GM18870 (cell line): Measurements from ENCODE around the gene GDNF.
"Not testable (repeated sequence)": the region's sequence is repeated elsewhere in the genome, so short reads cannot be mapped to it uniquely, and the experiment has no call there.

Source experiments
- ATAC-seq: cut with Tn5 transposase; IDR thresholded peaks from one replicate; pipeline ENCODE4 v1.9.1; 2021; ENCODE audit warnings: moderate library complexity; ENCODE audit not compliant: unreplicated experiment

GDNF gene

DNA sequence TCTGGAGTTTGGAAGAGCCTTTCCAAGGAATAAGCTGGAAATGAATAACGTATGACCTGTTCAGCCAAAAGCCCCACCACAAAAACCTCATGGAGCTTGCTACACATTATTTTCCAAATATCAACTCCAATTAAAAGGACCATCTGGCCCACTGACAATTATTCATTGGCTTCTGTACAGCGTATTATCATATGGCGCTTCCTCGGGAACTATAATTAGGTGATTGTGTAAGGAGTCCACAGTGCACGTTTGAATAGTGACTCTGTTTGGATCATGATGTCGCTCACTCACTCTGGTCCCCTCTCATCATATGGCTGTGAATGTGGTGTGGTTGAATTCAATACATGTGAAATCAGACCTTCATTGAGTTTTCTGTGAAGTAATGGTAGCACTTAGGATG, 52.1 kb downstream of the GDNF start:
- no peak for ATAC-seq

DNA sequence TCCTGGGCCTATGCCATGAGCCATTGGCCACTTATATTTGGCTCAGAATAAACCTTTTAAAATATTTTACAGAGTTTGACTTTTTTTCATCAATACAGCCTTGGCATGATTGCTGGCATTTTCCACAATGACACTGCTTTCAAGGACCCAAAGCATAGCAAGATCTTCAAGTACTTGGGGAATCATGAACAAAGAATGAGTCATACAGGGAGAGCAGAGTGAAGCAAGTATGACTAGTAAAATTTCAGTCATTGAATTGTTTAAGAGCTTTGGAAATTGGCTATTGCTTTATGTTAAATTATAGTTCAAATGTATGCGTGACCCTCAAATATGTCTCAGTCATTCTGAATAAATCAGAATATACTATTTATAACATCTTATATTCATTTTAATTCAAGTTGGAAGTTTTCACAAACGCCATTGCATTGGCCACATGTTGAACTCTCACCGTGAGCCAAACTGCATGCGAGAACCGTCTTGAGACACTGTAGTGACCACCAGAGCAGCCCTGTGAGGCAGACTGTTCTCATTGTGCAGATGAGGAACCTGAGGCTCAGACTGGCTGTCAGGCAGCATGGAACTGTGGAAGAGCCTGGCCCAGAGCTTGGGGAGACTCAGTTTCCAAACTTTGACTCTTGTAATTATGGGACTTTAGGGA, 52.9 kb downstream of the GDNF start:
- peak; percentile 57 for ATAC-seq

DNA sequence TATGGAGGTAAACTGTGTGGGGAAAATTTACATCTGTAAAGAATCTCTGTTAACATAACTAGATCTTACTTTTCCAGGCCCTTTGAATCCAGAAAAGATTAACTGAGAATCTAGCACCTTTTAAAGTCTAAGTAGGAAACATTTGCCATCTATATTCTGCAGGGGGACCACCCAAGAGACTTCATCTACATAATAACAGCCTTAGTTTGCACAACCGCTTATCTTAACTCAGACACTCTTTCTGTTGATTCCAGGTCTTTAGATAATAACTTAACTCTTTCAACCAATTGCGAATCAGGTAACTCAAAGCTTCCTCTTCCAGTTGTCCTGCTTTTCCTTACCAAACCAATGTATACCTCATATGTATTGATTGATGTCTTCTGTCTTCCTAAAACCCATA, 53.4 kb downstream of the GDNF start:
- no peak for ATAC-seq

DNA sequence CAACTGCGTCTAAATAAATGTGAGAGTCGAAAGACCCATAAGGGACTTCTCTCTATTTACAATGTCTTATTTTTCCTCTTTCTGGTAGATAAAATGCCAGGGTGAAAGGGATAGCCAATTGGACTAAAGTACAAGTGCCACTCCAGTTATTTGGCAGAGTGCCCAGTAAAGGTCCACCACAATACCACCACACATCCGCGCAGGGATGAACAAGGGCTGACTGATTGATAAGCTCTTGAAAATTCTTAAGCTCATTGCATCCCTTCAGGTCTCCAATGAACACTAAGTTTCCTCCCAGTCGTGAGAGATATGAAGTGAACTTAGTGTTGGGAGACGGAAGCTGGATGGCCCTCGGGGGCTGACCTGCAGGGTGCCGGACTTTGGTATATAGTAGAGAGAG, 58.4 kb downstream of the GDNF start:
- not testable (repeated sequence) for ATAC-seq

GRCh38 chr5:37777432-37778130, 62.3 kb downstream of the GDNF start:
- ATAC-seq, result no peak

GRCh38 chr5:37776826-37777225, 63.0 kb downstream of the GDNF start:
- ATAC-seq, result no peak

- no peak for ATAC-seq
Observed at GRCh38 chr5:37774912-37775483, 64.8 kb downstream of the GDNF start.

DNA sequence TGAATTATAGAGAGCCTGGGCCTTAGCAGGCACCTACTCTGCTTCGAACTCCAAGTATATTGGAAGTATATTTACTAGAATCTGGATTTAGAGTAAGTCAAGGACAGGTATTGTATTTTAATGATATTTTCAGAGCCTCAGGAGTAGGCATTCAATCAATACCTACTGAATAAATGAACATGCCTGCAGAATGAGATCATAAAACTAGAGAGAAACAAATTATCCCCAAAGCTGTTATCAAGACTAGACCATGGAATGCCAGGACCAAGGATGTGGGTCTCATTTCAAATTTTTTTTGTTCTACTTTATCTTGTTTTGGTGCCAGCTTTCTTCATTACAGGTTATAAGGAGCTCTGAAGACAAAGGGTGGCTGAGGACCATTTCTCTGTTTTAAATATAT, 66.0 kb downstream of the GDNF start:
- no peak for ATAC-seq

DNA sequence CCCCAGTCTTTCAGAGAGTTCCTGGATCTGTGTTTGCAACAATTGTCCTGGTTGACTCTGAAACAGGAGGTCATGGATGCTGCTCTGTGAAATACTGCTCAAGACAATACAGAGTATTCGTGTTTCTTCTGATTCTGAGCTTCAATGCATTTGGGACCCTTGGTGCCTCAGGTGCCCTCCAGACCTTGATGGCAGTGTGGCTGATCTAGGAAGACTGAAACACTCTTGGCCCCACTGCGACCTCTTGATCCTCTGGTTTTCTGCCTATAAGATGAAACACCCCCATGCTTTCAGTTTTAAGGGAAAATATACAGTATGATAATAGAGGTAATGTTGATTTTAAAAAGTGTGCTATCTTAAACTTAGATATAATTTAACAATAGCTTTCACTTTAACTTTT, 67.6 kb downstream of the GDNF start:
- ATAC-seq, result no peak

- ATAC-seq, result no peak
Observed at GRCh38 chr5:37771731-37772130, 68.1 kb downstream of the GDNF start.

- ATAC-seq, result no peak
Observed at GRCh38 chr5:37771203-37771611, 68.6 kb downstream of the GDNF start.

DNA sequence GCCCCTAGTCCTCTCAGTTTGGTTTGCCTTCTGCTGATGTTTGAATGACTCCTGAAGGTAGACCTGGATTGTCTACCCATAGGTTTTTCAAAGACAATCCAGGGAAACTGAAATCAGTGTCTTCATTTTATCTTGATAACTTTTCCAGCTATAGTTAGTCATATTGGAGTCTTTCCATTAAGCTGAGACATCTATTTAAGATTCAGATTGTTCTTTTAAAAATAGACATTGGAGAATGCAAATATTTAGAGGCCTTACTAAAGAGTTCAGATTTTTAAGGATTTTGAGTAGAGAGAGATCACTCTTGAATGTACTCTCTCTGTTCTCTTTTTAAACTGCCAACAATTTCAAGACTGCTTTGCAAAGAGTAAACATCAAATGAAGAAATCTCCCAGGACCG, 69.1 kb downstream of the GDNF start:
- ATAC-seq, result no peak

GRCh38 chr5:37769840-37770239, 70.0 kb downstream of the GDNF start:
- ATAC-seq, result no peak

- no peak for ATAC-seq
Observed at GRCh38 chr5:37769108-37769507, 70.7 kb downstream of the GDNF start.

- no peak for ATAC-seq
Observed at GRCh38 chr5:37768371-37768770, 71.5 kb downstream of the GDNF start.

- ATAC-seq, result no peak
Observed at GRCh38 chr5:37767961-37768360, 71.9 kb downstream of the GDNF start.

- ATAC-seq, result no peak
Observed at GRCh38 chr5:37767251-37767650, 72.6 kb downstream of the GDNF start.
